MM.1S (cell line): ENCODE results near the gene SPRED2.

Experiments
- DNase-seq: peaks from one replicate; pipeline ENCODE4 v3.0.0-alpha.2; 2015
- H2AFZ ChIP-seq: fragments of 300-600 bp; sonication (generic); 2 replicates; pipeline ENCODE4 v1.6.0; 2016; ENCODE audit warnings: antibody characterized with exemption, low read length
- H3F3A ChIP-seq: fragments of 300-600 bp; sonication (generic); 2 replicates; pipeline ENCODE4 v1.6.1; 2016; ENCODE audit warnings: mild to moderate bottlenecking, antibody characterized with exemption, low read length, moderate library complexity, mixed read lengths; ENCODE audit not compliant: insufficient read depth
- H3K27ac ChIP-seq: fragments of 300-600 bp; sonication (generic); 2 replicates; pipeline ENCODE4 v1.5.1; 2016; ENCODE audit warnings: mild to moderate bottlenecking, low read length
- H3K27me3 ChIP-seq: fragments of 300-600 bp; sonication (generic); replicated peaks from 2 replicates; pipeline ENCODE4 v1.6.0; 2016; ENCODE audit warnings: low read length; ENCODE audit not compliant: insufficient read depth
- H3K36me3 ChIP-seq: fragments of 300-600 bp; sonication (generic); replicated peaks from 2 replicates; pipeline ENCODE4 v1.6.1; 2016; ENCODE audit warnings: mild to moderate bottlenecking, low read length, mixed read lengths; ENCODE audit not compliant: insufficient read depth
- H3K4me1 ChIP-seq: fragments of 300-600 bp; sonication (generic); 2 replicates; pipeline ENCODE4 v1.6.1; 2016; ENCODE audit warnings: low read length, mixed read lengths
- H3K4me2 ChIP-seq: fragments of 300-600 bp; sonication (generic); 2 replicates; pipeline ENCODE4 v1.6.0; 2016; ENCODE audit warnings: low read depth, low read length
- H3K4me3 ChIP-seq: fragments of 300-600 bp; sonication (generic); 2 replicates; pipeline ENCODE4 v1.5.1; 2016; ENCODE audit warnings: low read length, mixed read lengths
- H3K79me2 ChIP-seq: fragments of 300-600 bp; sonication (generic); 2 replicates; pipeline ENCODE4 v1.6.1; 2016; ENCODE audit warnings: mixed run types, low read length, mixed read lengths
- H3K9ac ChIP-seq: fragments of 300-600 bp; sonication (generic); 2 replicates; pipeline ENCODE4 v1.6.1; 2016; ENCODE audit warnings: low read length, mixed read lengths
- H3K9me2 ChIP-seq: fragments of 300-600 bp; sonication (generic); replicated peaks from 2 replicates; pipeline ENCODE4 v1.6.1; 2016; ENCODE audit warnings: mild to moderate bottlenecking, low read length, mixed read lengths; ENCODE audit not compliant: insufficient read depth
- H3K9me3 ChIP-seq: fragments of 300-600 bp; sonication (generic); replicated peaks from 2 replicates; pipeline ENCODE4 v1.6.1; 2016; ENCODE audit warnings: mild to moderate bottlenecking, low read length, mixed read lengths; ENCODE audit not compliant: insufficient read depth
- H4K20me1 ChIP-seq: fragments of 300-600 bp; sonication (generic); 2 replicates; pipeline ENCODE4 v1.6.1; 2016; ENCODE audit warnings: mild to moderate bottlenecking, low read length, moderate library complexity, mixed read lengths; ENCODE audit not compliant: insufficient read depth
- EZH2 ChIP-seq: fragments of 300-600 bp; sonication (generic); optimal IDR thresholded peaks from 2 replicates; pipeline ENCODE3; 2017; ENCODE audit warnings: low read depth, mild to moderate bottlenecking, antibody characterized with exemption, low read length, mixed read lengths
- EZH2phosphoT487 ChIP-seq: fragments of 300-600 bp; sonication (generic); IDR thresholded peaks from 2 replicates; pipeline ENCODE4 v1.6.1; 2018; ENCODE audit warnings: antibody characterized with exemption, low read length
- TF ChIP-seq, protein P1 (sequence below): fragments of 300-600 bp; sonication (generic); IDR thresholded peaks from 2 replicates; pipeline ENCODE4 v1.5.1; 2016; ENCODE audit warnings: antibody characterized with exemption, low read length, mixed read lengths

Gene SPRED2

DNA sequence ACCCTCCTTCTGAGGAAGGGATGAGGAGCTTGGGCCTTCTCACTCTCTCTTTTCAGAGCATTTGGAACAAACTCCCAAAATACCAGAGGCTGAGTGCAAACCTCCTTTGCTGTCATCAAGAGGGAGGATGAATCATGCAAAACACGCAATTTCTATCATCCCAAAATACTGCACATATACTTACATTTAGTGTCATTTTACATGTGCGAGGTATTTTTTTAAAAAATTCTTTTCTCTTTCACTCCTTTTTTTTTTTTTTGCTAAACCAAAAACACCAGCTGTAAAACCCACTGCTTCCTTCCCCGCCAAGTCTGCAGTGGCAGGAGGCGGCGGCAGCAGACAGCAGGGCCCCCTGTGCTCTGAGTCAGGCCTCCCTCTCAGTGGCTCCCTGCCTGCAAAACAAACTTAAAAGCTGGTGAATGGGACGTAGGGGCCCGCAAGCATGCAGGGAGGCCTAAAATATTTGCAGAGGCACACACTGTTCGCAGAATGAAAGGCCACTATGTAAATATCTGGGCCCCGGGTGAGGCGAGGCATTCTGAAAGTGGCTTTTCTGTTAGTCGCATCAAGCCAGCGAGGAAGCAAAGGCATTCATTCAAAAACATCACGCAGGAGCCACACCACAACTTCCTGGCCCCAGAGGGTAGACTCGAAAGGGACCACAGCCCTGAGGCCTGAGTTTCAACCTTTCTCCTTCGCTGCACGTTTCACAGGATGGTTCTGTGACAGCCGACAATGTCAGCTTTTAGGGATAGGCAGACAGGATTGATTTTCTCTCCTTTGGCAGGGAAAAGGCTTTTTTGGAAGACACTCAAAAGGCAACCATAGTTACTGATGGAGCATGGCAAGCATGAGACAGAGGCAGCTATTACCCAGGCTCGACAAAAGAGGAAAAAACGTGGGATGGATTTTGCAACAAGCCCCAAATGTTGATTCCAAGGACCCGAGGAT lies 131.4 kb downstream of the SPRED2 start:
- peak; percentile 92 for DNase-seq
- Histone ChIP-seq H3K9me2 (no peaks in the 10 kb centered on the region), H3K9ac (peak overlapping the region; percentile 47; the same call in 1 of the 2 replicates), H3K9me3 (no peaks in the 10 kb centered on the region), H3F3A (peaks cover 22% of the 10 kb centered on the region), H3K4me3 (peak overlapping the region; percentile 44), H4K20me1 (no peaks in the 10 kb centered on the region), H3K4me2 (peak overlapping the region; percentile 89), H3K27ac (peak overlapping the region; percentile 68; the same call in 1 of the 2 replicates), H3K36me3 (no peaks in the 10 kb centered on the region), H2AFZ (no peak overlapping the region), H3K27me3 (no peaks in the 10 kb centered on the region), H3K79me2 (no peaks in the 10 kb centered on the region), H3K4me1 (peaks cover 28% of the 10 kb centered on the region)
- TF ChIP-seq EZH2phosphoT487 (no peak), EZH2 (no peak)
- TF ChIP-seq, protein P1, sequence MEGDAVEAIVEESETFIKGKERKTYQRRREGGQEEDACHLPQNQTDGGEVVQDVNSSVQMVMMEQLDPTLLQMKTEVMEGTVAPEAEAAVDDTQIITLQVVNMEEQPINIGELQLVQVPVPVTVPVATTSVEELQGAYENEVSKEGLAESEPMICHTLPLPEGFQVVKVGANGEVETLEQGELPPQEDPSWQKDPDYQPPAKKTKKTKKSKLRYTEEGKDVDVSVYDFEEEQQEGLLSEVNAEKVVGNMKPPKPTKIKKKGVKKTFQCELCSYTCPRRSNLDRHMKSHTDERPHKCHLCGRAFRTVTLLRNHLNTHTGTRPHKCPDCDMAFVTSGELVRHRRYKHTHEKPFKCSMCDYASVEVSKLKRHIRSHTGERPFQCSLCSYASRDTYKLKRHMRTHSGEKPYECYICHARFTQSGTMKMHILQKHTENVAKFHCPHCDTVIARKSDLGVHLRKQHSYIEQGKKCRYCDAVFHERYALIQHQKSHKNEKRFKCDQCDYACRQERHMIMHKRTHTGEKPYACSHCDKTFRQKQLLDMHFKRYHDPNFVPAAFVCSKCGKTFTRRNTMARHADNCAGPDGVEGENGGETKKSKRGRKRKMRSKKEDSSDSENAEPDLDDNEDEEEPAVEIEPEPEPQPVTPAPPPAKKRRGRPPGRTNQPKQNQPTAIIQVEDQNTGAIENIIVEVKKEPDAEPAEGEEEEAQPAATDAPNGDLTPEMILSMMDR = no peak

DNA sequence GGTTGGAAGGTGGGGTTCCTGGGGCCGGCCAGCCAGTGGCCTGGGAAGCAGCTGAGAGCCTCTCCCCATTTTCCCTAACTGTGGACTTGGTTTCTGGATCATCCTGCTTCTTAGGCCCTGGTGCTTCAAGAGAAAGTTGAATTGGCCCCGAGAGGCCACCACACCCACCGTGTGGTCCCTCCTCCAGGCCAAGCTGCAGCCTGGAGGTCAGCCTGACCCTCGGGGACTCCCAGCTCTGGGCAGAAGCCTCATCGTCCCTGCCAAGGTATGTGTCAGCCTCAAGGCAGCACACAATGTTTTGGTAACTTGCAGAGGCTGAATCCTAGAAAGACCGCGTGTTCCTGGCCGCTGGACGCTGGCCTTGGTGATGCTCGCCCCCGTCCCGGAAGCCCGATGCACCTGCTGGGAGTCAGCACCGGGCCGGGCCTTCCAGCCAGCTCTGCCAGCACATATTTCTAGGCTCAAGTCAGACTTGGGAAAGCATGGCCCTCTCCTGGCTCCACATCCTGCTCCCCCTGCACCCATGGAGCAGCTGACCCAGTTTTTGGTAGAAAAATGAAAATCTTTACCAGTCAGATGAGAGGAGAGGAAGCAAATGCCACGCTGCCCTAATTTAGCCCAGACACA lies 132.2 kb downstream of the SPRED2 start:
- Histone ChIP-seq H3K9me3 (no peaks in the 10 kb centered on the region), H4K20me1 (no peaks in the 10 kb centered on the region), H3K27ac (peak overlapping the region; percentile 68; the same call in 1 of the 2 replicates), H3K27me3 (no peaks in the 10 kb centered on the region), H3K4me3 (peak overlapping the region; percentile 44), H3K9ac (peak overlapping the region; percentile 47; the same call in 1 of the 2 replicates), H3K4me1 (peaks cover 28% of the 10 kb centered on the region), H3K9me2 (no peaks in the 10 kb centered on the region), H3F3A (peaks cover 22% of the 10 kb centered on the region), H3K79me2 (no peaks in the 10 kb centered on the region), H3K4me2 (peak overlapping the region; percentile 89), H3K36me3 (no peaks in the 10 kb centered on the region), H2AFZ (no peak overlapping the region)
- TF ChIP-seq, protein P1 = no peak
- TF ChIP-seq EZH2phosphoT487 (no peak), EZH2 (no peak)
- DNase-seq = no peak

DNA sequence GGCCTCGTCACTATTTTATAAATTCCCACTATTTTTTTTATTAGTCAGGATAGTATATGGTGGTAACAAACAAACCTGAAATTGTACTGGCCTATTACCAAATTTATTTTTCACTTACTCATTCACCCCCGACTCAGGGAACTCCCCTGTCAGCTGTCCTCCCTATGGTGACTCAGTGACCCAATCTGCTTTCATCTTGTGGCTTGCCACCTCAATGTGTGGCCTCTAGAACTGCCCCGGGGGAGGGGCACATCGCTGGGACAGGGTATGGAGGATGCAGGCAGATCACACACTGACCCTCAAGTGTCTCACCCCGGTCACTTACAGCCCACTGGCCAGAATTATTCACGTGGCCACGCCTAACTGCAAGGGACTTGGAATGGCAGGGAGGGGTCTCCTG lies 133.2 kb downstream of the SPRED2 start:
- TF ChIP-seq, protein P1 = no peak
- TF ChIP-seq EZH2phosphoT487 (no peak), EZH2 (no peak)
- no peak overlapping the region for H3K27ac ChIP-seq

More for the DNA sequence above, 133.2 kb downstream of the SPRED2 start:
- Histone ChIP-seq H3K9me2 (no peaks in the 10 kb centered on the region), H3F3A (peaks cover 22% of the 10 kb centered on the region), H3K4me1 (peaks cover 28% of the 10 kb centered on the region), H3K4me2 (no peak overlapping the region), H3K9me3 (no peaks in the 10 kb centered on the region), H3K4me3 (no peak overlapping the region), H3K79me2 (no peaks in the 10 kb centered on the region), H3K36me3 (no peaks in the 10 kb centered on the region), H4K20me1 (no peaks in the 10 kb centered on the region), H3K27me3 (no peaks in the 10 kb centered on the region), H2AFZ (no peak overlapping the region), H3K9ac (no peak overlapping the region)
- no peak for DNase-seq
